ENCODE measurements around the gene PRKCE. TPM values are rescaled to one million over a fixed set of nuclear protein-coding genes. Genes with fewer than 3 reads are reported as not detected.
A peak's percentile ranks its signal among the peaks of the same experiment; 100 is the strongest.

Gene PRKCE
- total RNA-seq, 2 experiments from 2014 or later: 17.0 to 42.1 TPM

GRCh38 chr2:45786836-45787357 lies 135.4 kb downstream of the PRKCE start:
- no peak for DNase-seq (ENCODE audit: low spot score)

GRCh38 chr2:45788401-45788800 lies 136.9 kb downstream of the PRKCE start:
- DNase-seq (ENCODE audit: low spot score): no peak
- Histone ChIP-seq H2AFZ (ENCODE audit: low read length) (no peak overlapping the region), H3K4me2 (ENCODE audit: low read length) (no peak overlapping the region), H3K9me3 (ENCODE audit: low read length) (no peaks in the 10 kb centered on the region), H4K20me1 (ENCODE audit: insufficient read depth, low read length) (no peaks in the 10 kb centered on the region; the same call in 1 of the 2 replicates), H3K27ac (ENCODE audit: low read depth, low read length, poor library complexity, severe bottlenecking) (no peak overlapping the region), H3K4me3 (ENCODE audit: low read depth, low read length, poor library complexity, severe bottlenecking) (no peak overlapping the region), H3K9me2 (ENCODE audit: insufficient read depth, low read length) (no peaks in the 10 kb centered on the region), H3K79me2 (ENCODE audit: insufficient read depth, low read depth, low read length) (no peaks in the 10 kb centered on the region), H3K36me3 (ENCODE audit: insufficient read depth, low read length) (no peaks in the 10 kb centered on the region), H3K4me1 (ENCODE audit: insufficient read depth, low read length, poor library complexity, severe bottlenecking) (peaks cover 18% of the 10 kb centered on the region)
- TF ChIP-seq EZH2phosphoT487 (IDR thresholded peaks at IDR 0.05; ENCODE audit: borderline replicate concordance, low read depth, low read length): no peak
- no peak for TF ChIP-seq CTCF (conservative IDR thresholded peaks at IDR 0.05; ENCODE audit: low read length)
- BruUV-seq (replicated peaks): no TSS peak
- ChIA-PET POLR2A (no interaction called here), CTCF (ENCODE audit: unreplicated experiment) (interaction anchor here (0.8 kb wide), 1 partner anchor 10 kb away, joined by 3 read pairs; no protein-coding TSS in a partner anchor)
- intact Hi-C loops (cut with micrococcal nuclease; ENCODE audit: unreplicated experiment): no loop called here

More at GRCh38 chr2:45786836-45787357, 135.4 kb downstream of the PRKCE start:
- POLR2A ChIA-PET: no interaction called here
- no peak overlapping the region for H3K4me3 ChIP-seq (ENCODE audit: low read depth, low read length, poor library complexity, severe bottlenecking)
- no peak overlapping the region for H2AFZ ChIP-seq (ENCODE audit: low read length)
- no peak overlapping the region for H3K4me2 ChIP-seq (ENCODE audit: low read length)
- no peaks in the 10 kb centered on the region for H3K79me2 ChIP-seq (ENCODE audit: insufficient read depth, low read depth, low read length)
- TF ChIP-seq EZH2phosphoT487 (IDR thresholded peaks at IDR 0.05; ENCODE audit: borderline replicate concordance, low read depth, low read length): no peak
- TF ChIP-seq CTCF (conservative IDR thresholded peaks at IDR 0.05; ENCODE audit: low read length): no peak
- H3K4me1 ChIP-seq (ENCODE audit: insufficient read depth, low read length, poor library complexity, severe bottlenecking): peaks cover 18% of the 10 kb centered on the region
- CTCF ChIA-PET (ENCODE audit: unreplicated experiment): no interaction called here
- no peaks in the 10 kb centered on the region for H3K9me3 ChIP-seq (ENCODE audit: low read length)
- no peaks in the 10 kb centered on the region for H3K36me3 ChIP-seq (ENCODE audit: insufficient read depth, low read length)
- H3K27ac ChIP-seq (ENCODE audit: low read depth, low read length, poor library complexity, severe bottlenecking): no peak overlapping the region
- no peaks in the 10 kb centered on the region for H3K9me2 ChIP-seq (ENCODE audit: insufficient read depth, low read length)
- intact Hi-C loops (cut with micrococcal nuclease; ENCODE audit: unreplicated experiment): no loop called here
- no peaks in the 10 kb centered on the region; the same call in 1 of the 2 replicates for H4K20me1 ChIP-seq (ENCODE audit: insufficient read depth, low read length)
- BruUV-seq (replicated peaks): no TSS peak

GRCh38 chr2:45789317-45789716 lies 137.8 kb downstream of the PRKCE start:
- H4K20me1 ChIP-seq (ENCODE audit: insufficient read depth, low read length): no peaks in the 10 kb centered on the region; the same call in none of the 2 replicates
- H3K4me1 ChIP-seq (ENCODE audit: insufficient read depth, low read length, poor library complexity, severe bottlenecking): peaks cover 18% of the 10 kb centered on the region
- BruUV-seq (replicated peaks): no TSS peak
- peak overlapping the region; percentile 26 for H3K4me2 ChIP-seq (ENCODE audit: low read length)
- no peaks in the 10 kb centered on the region for H3K36me3 ChIP-seq (ENCODE audit: insufficient read depth, low read length)
- H3K9me3 ChIP-seq (ENCODE audit: low read length): no peaks in the 10 kb centered on the region
- intact Hi-C loops (cut with micrococcal nuclease; ENCODE audit: unreplicated experiment): no loop called here
- no peak for TF ChIP-seq EZH2phosphoT487 (IDR thresholded peaks at IDR 0.05; ENCODE audit: borderline replicate concordance, low read depth, low read length)
- TF ChIP-seq CTCF (conservative IDR thresholded peaks at IDR 0.05; ENCODE audit: low read length): no peak
- H2AFZ ChIP-seq (ENCODE audit: low read length): no peak overlapping the region
- ChIA-PET POLR2A (interaction anchor here (0.5 to 1.3 kb wide), 4 partner anchors 9 to 58 kb away, joined by 3 to 10 read pairs (median 4); no protein-coding TSS in a partner anchor), CTCF (ENCODE audit: unreplicated experiment) (no interaction called here)
- H3K9me2 ChIP-seq (ENCODE audit: insufficient read depth, low read length): no peaks in the 10 kb centered on the region
- no peak overlapping the region for H3K4me3 ChIP-seq (ENCODE audit: low read depth, low read length, poor library complexity, severe bottlenecking)
- no peak overlapping the region for H3K27ac ChIP-seq (ENCODE audit: low read depth, low read length, poor library complexity, severe bottlenecking)
- no peaks in the 10 kb centered on the region for H3K79me2 ChIP-seq (ENCODE audit: insufficient read depth, low read depth, low read length)
- peak; percentile 55 for DNase-seq (ENCODE audit: low spot score)

Data from OCI-LY7 (cell line).